ENCODE data around the gene ZNF831.

ZNF831 gene

DNA sequence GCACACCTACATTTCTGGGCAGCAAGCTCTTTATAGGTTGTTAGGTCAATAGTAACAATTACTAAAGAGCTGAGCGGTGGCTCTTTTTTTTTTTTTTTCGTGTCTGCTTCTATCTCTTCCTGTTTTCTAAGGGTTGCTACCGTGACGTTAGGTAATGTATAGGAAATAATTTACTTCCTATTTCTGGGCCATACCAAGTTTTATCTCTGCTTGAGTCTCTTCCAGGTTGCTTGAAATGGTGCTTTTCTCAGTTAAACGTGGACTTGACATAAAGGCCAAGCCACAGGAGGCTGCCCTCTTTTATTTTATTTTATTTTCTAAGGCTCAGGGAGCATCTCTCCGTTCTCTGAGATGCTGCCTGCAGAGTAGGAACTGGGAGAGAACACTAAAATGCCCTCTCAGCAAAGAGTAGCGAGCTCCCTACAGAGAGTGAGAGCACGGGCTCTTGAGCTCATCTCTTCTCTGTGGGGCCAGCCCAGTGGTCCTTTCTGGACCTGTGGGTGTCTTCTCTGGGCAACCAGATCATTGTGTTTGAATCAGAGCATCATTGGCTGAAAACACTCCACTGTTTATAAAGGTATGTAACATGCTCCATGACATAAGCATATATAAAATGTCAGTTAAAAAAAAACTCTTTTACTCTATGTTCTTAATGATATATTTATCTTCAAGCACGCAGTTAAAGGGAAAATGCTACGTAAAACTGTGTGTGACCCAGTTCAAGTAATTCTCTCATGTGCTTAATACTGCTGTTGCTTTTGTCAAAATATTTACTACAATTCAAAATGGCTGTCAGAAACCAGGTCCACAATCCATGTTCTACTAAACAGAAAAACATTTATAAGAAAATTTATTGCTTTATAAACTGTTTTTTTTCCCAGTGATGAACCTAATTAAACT lies at the start of gene ZNF831:
Gene ZNF831 (plus strand): TSS at position 191 of the 900 bp plus-strand sequence. CDS start 27,199 bp downstream, outside the sequence.
- DNase-seq = no peak

DNA sequence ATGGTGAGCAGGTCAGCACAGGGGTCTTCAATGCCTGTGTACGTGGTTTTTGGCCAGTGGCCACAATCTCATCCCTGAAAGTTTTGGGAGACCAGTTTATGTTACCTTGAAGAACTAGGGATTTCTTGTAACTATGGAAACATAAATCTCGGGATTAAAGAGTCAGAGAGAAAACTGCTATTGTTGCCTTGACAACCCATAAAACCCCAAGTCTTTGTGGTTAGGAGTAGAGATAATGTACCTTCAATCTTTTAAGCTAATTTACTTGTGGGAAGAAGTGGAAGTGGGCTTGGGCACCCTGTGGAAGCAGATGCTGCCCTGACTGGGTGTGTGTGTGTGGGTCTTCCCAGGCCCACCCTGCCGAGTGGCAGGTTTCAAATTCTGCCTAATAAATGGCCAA lies 46.1 kb upstream of the ZNF831 start:
- DNase-seq = no peak

DNA sequence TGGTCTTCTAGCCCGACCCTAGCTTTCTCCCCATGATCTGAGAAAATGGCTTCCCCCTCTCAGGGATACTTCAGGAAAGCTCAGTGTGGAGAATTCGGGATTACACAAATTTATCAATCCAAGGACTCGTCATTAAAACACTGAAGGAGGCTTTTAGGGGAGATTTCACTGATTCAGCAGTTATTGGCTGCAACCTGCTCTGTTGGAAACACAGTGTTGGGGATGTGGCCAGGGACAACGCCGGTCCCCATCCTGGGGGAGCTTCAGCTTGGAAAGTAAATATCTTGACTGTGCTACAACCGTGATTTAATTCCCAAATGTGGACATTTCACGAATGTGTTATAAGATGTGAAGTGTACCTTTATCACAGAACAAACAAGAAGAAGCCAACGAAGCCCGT lies 44.8 kb upstream of the ZNF831 start:
- no peak for DNase-seq

DNA sequence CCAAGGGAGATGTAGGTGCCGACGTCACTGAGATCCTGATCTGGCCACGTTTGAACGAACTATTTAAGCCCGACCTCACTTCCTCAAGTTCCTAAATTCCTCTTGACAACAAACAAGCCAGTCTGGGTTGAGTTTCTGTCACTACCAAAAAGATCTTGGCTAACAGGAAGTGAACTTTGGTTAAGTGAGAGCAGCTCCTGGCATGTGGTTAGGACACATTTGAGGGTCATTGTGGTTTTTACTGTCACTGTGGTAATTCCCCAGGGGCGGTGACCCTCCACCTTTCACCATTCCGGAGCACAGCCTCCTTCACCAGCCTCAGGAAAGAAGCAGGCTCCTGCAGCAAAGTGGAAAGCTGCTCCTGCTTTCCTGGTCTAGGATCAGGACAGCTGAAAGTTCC lies 43.1 kb upstream of the ZNF831 start:
- DNase-seq = no peak

DNA sequence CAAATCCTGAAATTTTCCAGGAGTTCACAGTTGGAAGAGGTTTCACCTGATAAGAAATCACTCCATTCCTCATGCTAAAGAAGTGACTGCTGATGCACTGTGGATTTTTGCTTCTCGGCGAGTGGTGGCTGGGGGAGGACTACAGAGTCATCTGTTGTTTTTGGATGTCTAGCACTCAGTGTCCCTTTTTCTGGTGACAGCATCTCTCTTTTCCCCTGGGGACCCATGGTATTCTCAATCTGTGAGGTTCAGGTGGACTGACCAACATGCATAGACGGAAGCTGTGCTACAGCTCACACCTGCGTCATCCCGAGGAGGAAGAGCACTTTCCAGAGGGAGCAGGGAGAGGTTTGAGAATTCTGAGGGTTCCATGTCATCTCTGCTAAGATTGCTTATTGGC lies 42.7 kb upstream of the ZNF831 start:
- no peak for DNase-seq

DNA sequence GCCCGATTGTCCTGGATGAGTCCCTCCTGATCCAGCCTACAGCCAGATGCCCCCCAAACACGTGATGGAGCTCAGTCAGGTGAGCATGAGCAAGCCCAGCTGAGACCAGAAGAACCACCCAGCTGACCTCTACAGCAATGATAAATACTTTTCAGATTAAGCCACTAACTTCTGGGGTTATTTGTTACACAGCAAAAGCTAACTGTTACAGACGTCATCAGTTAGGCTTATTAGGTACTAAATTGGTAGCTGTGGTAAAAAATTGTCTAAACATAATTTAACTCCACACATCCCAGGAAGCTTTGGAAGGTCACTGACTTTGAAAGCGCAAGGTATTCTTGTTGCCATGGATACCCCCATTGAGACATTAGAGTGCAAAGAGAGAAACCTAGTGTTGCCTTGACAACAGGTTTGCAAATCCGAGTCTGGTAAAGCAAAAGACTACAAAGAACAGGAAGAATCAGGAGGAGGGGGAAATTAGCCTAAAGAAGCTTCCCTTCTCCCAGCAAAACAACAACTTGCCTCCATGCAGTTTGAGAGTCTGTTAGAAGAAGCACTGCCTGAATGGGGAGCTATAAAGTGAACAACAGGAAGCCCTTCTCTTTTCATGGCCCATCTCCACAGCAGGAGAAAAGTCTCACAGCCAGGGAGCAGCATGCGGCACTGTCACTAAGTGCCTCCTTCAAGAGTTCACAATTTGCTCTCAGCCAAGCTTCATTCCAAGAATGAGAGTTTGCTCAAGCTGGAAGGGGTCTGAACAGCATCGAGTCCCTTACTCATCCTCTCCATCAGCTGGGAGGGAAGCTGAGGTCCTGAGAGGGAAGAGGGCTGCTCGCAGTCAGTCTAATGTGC lies 41.7 kb upstream of the ZNF831 start:
- DNase-seq = no peak

DNA sequence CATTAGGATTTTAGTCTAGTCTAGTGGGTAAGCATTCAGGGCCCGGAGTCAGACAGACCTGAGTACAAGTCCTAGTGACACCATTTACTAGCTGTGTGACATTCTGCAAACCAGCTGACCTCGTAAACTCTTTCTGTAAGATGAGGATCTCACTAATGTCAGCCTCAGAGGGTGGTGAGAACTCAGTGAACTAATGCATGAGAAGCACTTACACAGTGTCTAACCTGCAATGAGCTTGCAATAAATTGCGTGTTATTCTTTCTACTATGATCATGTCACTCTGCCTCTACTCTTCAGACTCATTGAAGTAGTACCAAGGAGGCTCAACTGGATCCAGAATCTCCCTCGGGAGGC lies 41.1 kb upstream of the ZNF831 start:
- DNase-seq = no peak

DNA sequence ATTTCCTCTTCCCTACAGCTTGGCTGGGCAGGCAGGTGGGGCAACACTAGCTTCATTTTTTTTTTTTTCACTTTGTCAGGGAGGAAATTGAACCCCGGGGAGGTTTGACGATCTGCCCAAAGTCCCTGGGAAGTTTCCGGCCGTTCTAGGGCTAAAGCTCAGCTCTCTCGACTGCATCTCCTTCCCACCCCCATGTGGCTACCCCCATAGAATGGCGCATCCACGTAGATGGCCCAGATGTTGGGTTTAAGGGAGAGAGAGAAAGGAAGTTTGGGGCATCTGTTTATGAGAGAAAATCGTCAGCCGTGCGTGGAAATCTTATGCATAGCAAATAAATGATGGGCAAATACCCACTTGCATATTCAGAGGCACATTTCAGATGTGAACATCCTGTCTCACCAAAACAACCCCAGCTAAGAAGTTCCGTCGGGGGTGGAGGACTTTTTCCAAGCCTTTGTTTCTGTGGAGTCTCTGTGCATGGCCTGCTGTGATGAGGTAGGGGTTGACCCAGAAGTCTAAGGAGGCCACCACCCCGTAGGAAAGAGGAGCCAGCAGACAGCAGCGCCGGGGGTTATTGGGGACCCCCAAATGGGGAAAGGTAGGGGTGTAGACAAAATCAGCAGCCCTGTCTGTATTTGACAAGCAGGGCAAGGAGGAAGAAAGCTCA lies 40.5 kb upstream of the ZNF831 start:
- DNase-seq = no peak

DNA sequence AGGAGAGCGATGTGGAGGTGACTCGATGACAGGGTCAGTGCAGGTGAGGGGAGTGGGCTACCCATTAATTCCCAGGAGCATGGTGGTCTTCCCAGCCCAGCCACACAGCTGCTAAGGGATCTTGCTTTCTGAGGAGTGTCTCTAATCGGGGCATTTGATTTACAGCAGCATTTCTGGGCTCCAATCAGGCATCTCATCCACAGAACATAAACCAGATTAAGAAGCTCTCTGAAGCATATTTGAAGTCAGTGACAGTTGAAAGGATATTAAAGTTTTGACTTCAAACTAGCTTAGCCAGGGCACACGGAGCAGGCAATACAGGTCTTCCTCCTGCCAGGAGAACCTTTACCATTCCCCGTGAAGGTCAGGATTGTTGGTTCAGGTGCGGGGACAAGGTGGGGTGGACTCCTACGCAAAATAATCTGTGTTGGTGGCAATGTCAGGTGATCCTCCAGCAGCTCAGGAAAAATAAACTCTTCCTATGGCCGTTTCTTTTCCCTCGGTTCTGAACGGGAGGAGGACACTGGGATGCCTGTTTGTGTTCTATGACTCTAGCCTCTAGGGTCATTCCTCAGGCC lies 39.9 kb upstream of the ZNF831 start:
- no peak for DNase-seq

DNA sequence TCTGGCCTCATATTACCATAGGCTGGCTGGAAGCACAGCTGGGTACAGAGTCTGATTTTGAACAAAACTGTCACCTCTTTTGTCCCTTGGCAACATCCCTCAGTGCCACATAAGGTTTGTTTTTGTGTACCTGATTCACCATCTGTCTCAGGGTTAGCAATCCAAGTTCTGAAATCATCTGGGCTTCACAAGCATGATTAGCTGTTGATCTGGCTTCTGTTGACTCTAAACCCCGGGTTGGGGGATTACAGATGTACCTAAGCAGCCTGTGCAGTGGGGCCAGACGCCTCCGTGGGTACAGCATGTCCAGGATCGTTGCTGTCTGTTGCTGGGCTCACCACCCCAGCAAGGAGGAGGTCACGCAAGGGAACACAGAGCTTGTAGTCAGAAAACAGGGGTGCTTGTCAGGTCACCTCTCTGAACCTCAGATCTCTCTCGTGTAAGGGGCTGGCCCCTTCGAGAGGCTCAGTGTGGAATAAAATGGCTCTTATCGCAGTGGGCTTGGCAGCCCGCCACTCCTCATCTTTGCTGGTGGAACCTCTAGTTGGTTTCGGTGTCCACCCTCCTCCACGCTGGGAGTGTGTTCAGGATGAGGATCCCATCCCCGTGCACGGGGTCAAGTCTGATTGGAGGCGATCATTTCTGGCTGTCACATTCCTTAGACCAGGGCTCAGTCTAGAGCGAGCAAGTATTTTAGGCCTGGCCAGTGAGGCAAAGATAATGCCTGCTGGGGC lies 39.2 kb upstream of the ZNF831 start:
- DNase-seq = no peak

DNA sequence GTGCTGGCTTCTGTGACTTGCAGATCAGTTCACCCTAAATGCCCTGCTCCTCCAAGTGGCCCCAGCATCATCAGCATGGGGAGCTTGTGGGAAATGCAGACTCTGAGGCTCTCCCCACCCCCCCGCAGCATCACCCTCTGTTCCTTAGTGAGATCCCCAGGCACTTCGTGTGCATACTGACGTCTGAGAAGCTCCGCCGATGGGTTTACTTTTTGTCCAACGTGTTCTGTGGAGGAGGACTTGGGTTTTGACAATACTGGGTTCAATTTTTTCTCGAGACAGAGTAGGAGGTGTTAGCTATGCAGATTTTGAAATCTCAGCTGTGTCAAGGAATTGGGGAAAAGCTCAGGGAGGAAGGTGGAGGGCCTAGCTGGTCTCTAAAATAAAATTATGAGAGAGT lies 38.3 kb upstream of the ZNF831 start:
- no peak for DNase-seq

DNA sequence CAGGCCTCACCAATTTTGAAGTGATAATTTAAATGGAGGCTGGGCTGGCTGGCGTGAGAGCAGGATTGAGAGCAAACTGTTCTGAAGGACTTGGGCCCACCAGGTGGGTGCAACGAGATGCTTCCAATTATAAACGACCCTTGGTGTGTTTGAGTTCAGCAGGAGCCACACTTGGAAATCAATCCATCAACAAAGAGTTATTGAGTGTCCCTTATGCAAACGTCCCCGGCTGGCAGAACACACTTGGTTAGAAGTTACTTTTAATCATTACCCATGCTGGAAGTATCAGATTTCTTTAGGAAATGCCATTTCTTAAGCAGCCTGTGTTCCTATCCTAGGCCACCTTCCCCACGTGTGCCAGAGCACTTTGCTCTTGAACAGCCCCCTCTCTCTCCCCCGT lies 37.8 kb upstream of the ZNF831 start:
- no peak for DNase-seq

DNA sequence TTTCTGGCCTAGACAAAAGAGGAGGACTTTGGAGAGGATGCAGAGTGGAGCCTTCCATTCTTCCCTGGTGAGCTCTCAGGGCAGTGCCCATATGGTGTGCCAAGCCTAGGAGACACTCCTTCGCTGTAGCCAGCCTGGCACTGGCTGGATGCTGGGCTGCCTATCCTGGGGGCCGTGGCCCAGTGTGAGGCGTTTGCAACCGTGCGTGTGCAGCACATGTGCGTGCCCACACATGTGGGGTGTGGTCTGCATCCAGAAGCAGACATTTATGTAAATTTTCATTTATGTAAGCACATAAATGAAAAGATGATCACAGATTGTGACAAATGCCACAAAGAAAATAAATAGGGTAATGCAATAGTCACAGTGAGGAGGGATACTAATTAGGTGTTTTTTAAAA lies 35.8 kb upstream of the ZNF831 start:
- no peak for DNase-seq

DNA sequence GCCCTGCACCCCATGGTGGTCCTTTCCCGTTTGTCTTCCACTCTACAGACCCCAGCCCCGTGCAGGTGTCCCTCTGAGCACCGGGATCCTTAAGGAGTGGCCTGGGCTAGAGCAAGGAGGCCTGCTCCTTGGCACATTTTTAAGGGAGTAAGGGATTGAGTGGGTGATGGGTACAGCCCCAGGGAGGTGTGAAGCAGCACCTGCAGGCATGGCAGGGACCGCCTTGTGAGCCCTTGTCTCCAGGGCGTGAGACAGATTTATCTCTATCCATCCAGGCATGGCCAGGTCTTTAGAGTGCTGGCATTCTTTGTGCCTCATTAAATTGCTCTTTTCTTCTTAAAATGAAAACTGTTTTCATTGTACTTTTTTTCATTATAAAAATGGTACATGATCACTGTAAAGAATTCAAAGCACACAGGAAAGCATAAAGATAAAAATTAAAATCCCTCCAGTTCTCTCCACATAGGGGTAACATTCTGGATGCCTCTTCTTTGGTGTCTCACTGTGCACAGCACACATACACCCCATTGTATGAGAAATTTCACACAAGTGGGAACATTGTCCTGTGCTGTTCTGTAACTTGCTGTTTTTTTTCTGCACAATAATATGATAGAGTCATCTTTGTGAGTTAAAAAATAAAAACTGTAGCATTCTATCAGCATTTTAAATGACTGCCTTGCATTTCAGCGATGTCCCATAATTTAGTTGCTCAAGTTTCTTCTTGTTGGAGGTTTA lies 31.9 kb upstream of the ZNF831 start:
- no peak for DNase-seq

DNA sequence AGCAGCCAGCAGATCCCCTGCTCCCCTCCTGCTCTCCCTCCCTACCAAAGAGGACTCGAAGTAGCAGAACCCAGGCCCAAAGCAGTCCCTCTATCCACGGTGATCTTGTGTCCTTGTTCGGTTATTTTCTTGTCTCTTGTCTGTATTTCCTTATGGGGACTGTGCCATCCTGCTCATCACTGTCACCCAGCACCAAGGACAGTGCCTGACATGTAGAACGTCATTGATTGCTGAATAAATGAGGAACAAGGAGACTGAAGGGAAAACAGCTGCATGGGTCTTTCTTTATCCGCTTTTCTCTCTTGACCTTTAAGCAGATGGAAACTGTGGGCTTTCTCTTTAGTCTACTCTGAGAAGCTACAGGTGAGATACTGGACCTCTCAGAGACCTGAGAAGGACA lies 29.4 kb upstream of the ZNF831 start:
- DNase-seq = no peak

DNA sequence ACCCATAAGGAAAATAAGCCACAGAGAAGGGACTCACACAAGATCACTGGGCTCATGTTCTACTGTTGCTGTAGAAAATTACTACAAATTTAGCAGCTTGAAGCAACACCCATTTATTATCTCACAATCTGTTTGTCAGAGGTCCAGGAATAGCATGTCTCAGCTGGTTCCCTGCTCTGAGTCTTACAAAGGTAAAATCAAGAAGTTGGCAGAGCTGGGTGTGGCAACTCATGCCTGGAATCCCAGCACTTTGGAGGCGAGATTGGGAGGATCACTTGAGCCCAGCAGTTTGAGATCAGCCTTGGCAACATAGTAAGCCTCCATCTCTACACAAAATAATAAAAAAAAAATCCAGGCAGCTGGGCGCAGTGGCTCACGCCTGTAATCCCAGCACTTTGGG lies 28.5 kb upstream of the ZNF831 start:
- no peak for DNase-seq

DNA sequence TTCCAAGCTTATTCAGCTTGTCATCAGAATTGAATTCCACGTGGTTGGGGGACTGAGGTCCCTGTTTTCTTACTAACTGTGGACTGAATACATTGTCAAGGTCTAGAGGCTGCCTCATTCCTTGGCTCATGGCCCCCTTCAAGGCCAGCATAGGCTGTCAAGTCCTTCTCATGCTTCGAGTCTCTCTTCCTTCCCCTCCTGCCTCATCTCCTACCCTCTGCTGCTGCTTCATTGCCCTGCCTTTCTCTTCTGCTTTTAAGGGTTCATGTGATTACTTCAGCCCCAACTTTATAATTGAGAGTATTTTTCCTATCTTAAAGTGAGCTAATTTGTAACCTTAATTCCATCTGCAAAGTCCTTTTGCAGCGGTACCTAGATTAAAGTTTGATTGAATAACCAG lies 27.6 kb upstream of the ZNF831 start:
- no peak for DNase-seq

DNA sequence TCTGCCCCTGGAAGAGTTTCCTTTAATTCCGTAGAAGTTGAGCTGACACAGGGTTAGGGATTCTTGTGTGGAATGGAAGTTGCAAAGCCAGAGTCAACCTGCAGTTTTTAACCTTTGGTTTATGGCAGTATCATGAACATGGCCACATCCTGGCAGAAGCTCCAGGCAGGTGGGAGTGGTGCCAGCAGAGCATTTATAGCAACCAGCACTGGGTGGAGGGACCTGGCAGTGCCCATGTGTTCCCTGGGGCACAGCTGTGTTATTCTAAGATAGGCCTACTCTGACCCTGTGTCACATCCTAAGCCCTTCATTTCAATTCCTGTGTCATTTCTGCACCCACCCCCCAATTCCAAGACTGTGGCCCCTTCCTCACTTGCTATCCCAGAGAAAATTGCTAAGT lies 26.1 kb upstream of the ZNF831 start:
- DNase-seq = no peak

DNA sequence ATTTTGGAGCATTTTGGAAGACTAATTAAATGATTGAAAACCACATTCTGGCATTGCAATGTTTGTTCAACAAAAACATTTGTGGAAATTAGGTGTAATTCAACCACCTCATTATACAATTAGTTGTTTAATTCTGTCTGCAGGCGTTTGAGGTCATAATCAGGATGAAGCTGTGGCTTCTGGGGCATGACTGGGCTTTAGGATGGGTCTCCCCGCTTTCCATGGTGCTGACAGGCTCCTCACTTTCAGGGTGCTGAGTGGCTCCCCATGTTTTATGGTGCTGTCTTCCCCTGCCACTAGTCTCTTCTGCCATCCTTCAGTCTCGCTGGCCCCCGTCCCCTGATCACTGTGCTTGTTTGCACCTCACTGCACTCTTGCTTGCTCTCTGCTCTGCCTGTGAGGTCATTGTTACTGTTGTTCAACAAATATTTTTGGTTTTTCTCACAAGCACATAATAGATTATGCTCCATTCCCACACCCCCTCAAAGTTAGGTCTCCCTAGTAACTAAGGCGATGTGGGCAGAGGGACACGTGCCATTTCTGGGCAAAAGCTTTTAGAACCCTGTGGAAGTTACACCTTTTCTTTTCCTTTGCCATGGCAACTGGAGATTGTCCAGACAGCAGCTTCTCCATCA lies 25.4 kb upstream of the ZNF831 start:
- no peak for DNase-seq

DNA sequence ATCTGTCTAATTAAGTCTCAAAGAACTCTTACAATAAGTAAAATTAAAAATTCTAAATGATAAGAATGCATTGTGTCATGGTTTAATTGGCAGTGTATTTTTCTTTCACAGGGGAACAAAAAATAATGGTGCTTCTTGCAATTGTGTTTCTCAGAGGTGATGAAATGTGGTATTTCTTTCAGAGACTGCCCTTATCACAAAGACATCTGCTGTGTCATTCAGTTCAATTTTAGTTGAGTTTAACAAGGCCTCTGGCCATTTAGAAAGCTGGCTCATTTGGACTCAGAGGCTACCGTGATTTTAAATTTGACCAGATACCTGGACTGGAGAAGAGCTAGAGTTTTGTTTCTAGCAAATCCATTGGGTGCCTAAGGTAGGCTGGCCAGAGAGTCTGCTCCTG lies 23.6 kb upstream of the ZNF831 start:
- DNase-seq = no peak
